NCI-H2227 (cell line): ENCODE results near the gene TAS2R10.
"Not testable (repeated sequence)": the region's sequence is repeated elsewhere in the genome, so short reads cannot be mapped to it uniquely, and the experiment has no call there.

Experiments used
- DNase-seq: peaks from one replicate; lab custom pipeline; 2025; ENCODE audit not compliant: unreplicated experiment; lab: John Stamatoyannopoulos, UW

The TAS2R10 gene, protein sequence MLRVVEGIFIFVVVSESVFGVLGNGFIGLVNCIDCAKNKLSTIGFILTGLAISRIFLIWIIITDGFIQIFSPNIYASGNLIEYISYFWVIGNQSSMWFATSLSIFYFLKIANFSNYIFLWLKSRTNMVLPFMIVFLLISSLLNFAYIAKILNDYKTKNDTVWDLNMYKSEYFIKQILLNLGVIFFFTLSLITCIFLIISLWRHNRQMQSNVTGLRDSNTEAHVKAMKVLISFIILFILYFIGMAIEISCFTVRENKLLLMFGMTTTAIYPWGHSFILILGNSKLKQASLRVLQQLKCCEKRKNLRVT

DNA sequence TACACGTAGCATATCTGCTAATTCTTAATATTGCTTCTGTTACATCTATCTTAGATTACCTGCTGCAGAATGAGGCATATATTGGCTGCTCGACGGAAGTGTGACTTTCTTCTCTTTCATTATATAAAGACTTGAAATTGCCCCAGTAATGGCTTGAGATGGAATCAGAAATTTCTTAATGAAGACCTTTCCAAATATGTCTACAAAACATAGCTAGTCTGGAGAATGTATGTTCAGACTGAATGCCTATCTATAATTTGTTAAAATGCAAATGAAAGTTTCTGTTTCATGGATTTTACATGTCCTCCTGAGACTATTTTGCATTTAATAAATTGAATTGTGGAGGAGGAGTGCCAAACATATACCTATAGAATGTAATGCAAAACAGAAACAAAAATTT, at the start of gene TAS2R10:
Gene TAS2R10 (minus strand): TSS at position 101 of the 400 bp plus-strand sequence. CDS start 89 bp downstream, at position 12.
- DNase-seq = no peak

DNA sequence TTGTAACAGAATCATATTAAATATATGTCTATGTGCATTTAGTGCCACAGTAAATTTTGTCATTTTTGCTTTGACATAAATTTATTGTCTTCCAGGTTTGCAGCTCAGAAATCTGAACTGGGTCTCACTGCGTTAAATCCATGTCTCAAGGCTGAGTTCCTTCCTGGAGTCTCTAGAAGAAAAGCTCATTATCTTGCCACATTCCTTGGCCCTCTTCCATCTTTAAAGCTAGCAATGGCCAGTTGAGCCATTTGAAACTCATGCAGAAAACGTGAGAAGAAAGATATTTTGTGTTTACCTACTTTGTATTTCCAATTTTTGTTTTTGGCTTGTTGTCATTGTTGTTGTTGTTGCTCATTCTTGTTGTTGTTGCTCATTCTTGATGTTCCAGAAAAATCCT, 47.2 kb upstream of the TAS2R10 start:
- no peak for DNase-seq

- no peak for DNase-seq
These were observed 41.2 kb upstream of the TAS2R10 start for GRCh38 chr12:10867381-10867780.

GRCh38 chr12:10863512-10864218, 37.5 kb upstream of the TAS2R10 start:
- DNase-seq = no peak

DNA sequence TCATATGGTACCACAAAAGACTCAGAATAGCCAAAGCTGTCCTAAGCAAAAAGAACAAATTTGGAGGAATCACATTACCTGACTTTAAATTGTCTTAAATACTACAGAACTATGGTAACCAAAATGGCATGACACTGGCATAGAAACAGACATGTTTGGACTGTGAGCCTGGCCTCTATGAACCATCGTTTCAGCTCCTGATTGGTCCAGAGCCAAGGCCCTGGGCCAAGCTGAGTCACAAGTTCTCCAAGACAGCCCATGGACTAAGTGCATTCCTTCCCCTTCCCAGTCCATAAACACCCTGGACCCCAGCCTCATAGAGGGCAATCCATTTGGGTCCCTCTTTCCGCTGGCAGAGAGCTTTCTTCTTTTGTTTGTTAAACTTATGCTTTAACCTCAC, 35.2 kb upstream of the TAS2R10 start:
- DNase-seq = no peak

- DNase-seq = no peak
These were observed 29.6 kb upstream of the TAS2R10 start for GRCh38 chr12:10855807-10856206.

DNA sequence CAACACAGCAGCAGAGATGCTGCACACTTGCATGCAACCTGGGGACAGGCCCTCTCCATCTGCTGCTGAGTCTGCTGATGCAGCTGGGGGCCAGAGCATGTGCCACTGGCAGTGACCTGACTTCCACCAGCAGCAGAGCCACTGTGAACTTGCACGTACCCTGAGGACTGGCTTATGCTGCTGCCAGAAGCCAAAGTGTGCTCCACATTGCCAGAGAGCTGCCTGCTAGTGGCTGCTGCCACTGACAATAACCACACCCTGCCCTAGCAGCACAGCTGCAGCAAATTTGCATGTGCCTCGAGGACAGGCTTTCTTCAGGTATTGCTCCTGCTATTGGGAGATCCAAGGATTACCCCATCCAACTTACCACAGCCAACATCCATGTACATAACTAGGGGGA, 27.6 kb upstream of the TAS2R10 start:
- DNase-seq = no peak

- DNase-seq = no peak
These were observed 25.2 kb upstream of the TAS2R10 start for GRCh38 chr12:10851243-10851858.

DNA sequence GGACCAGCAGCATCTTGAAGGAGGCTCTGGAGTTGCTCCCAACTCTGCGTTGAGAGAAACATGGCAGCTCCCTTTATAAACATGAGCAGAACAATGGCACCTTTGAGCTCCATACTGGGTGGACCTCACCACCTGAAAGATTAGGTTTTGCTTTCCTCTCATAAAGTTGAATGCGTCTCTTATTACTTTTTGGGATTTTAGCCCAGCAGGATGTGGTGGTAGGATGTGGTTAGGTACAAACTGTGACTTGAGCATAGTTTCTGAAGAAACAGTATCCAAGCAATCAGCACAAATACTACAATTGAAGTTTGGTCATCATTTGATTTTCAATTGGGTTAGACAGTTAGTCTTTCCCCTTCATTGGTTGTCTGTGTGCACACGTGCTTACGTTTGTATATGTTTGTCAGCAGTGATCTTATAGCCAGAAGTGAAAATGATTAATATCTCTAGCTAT, 23.3 kb upstream of the TAS2R10 start, which contains the start of gene PRR4:
Gene PRR4 (minus strand): TSS at position 51 of the 454 bp plus-strand sequence. CDS start 38 bp downstream, at position 13.
- no peak for DNase-seq

GRCh38 chr12:10847744-10848143, 21.6 kb upstream of the TAS2R10 start:
- no peak for DNase-seq

DNA sequence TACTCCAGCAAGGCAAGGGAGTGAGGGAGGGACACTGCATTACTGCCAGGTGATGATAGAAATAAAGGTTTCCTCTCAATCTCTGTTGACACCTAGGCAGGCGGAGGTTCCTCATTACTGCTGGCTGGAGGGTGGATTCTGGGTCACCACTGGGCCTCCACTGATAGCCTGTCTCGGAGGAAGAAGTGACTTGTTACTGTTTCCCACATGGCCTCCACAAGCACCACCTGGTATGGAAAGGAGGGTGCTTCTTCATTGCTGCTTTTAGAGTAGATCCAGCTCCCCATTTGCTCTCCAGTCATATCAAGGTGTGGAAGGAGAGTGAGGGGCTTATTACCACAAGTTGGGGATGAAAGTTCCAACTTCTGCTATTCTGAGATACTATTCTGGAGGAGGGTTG, 16.7 kb upstream of the TAS2R10 start:
- DNase-seq = no peak

DNA sequence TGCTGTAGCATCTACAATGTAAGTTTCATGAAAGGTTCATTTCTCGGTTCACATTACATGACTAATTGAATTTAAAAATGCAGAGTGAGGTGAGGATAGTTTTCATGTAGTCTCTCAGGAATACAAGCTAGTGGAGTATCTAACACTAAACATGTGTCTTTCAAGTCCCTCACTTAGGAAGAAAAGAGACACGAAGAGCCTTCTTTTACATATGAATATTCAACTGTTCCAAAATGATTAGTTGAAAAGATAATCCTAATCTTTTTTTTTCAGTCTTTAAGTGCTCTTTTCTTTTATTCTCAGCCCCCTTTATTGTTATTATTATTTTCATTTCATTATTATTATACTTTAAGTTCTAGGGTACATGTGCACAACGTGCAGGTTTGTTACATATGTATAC, 12.3 kb upstream of the TAS2R10 start:
- no peak for DNase-seq

DNA sequence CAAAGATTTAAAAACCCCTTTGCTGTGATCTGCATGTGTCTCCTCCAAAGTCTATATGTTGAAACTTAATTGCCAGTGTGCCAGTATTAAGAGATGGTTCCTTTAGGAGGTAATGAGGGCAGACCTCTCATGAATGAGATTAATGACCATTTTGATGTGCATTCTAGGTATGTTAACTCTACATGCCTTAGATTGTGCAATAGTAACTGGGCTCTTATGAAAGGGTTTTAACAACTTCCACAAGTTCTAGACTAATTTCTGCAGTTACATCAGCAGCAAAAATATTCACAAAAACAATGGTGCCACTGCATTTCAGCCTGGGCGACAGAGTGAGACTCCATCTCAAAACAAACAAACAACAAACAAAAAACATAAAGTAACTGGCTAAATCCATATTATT, 3.8 kb upstream of the TAS2R10 start:
- no peak for DNase-seq

DNA sequence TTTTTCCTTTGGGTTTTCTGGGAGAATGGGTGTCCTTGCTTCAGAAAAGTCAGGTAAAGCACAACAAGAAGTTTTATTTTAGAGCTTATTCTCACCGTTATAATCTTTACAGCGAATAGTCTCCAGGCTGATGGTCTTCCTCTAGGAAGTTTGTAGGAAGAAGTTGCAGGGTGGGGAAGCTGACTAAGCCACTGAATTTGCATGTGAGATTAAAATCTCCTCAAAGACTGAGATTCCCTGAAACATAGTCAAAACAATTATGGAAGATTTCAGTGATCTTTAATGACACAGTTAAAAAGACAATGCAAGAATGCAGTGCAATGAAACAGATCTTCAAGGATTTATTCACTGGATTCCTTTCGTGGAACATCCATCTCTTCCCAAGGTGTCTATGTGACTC, 1.2 kb downstream of the TAS2R10 start:
- DNase-seq = no peak

GRCh38 chr12:10811883-10812536, 14.1 kb downstream of the TAS2R10 start:
- no peak for DNase-seq

DNA sequence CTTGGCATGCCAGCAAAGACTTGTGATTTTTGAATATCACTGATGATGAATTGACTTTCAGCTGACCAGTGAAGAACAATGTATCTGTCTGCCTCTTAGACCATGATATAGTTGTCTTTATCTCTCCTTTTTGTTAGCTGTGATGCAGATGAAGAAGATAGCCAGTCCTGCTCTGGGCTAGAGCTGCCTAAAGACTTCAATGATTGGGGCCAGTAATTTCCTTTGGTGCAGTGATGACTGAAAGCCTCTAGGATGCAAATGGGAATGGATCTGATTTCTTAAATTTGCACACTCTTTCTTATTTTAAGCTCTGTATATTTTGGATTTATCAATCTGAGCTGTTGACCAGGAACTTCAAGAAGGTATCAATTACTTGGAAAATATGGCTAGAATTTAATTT, 16.1 kb downstream of the TAS2R10 start, which contains the start of gene TAS2R9:
Gene TAS2R9 (minus strand): TSS at position 101 of the 400 bp plus-strand sequence. CDS start 93 bp downstream, at position 8.
- no peak for DNase-seq

GRCh38 chr12:10807186-10807585, 19.0 kb downstream of the TAS2R10 start, which contains the start of gene TAS2R8:
Gene TAS2R8, minus strand, starts transcription at chr12:10807286. Its CDS starts 306 bp downstream, at chr12:10806980.
- no peak for DNase-seq

DNA sequence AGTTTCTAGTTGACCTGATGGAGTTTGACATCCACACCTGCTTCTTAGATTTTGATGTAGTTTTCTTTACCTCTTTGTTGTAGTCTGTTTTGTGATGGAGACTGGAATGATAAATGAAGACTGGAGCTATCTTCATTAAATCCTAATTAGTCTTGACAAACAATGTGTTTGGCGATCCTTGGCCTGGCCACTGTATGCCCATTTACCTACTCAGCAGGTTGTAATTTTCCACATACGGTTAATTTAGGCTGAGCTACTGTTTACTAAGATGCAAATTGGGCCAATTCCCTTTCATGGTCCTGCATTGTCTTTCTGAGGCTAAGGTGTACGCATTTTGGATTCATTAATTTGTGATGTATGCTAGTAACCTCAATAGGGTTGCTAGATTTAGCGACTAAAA, 23.6 kb downstream of the TAS2R10 start, which contains the start of gene TAS2R7:
Gene TAS2R7 (minus strand): TSS at position 41 of the 400 bp plus-strand sequence. CDS start 57 bp downstream, outside the sequence.
- no peak for DNase-seq

DNA sequence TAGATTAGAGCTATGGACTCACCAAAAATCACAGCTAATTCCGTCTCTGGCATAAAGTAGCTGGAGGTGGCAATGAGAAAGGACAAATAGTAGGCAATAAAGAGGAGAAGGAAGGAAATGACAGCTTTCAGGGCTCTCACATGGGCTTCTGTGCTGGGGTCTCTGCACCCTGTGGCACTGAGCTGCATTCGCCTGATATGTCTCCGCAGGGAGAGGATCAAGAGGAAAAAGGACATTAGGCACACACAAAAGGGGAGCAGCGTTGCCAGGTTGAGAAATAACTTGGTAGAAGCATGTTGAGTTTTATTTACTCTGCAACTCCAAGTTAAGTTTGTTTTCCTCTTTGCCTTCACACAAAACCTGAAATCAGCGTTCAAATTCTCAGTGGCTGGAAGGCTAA, 24.4 kb downstream of the TAS2R10 start:
- DNase-seq = no peak

DNA sequence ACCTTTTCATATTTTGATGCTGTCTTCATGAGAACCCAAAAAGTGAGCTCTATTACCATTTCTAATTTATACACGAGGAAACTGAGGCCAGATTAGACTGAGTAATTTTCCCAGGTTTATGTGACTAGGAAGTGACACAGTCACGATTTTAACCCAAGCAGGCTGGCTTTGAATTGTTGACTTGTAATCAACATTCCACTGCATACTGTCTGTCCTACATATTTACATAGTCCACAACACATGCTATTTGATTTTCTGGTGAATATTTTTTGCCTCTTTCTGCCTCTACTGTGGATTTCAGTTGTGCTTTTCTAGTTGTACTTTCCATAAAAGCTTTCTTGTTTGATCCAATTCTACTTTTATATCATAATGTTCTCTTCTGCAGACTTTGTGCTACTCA, 31.9 kb downstream of the TAS2R10 start:
- DNase-seq = no peak

- DNase-seq = not testable (repeated sequence)
These were observed 34.4 kb downstream of the TAS2R10 start for GRCh38 chr12:10791769-10792168.
